Measurements from ENCODE around the gene TXNIP.
A peak's percentile ranks its signal among the peaks of the same experiment; 100 is the strongest.

Gene TXNIP

GRCh38 chr1:145983960-145984830, 12.2 kb downstream of the TXNIP start:
- DNase-seq: peak; percentile 43

GRCh38 chr1:145983206-145983675, 13.1 kb downstream of the TXNIP start:
- DNase-seq: no peak

GRCh38 chr1:145982010-145982723, 14.2 kb downstream of the TXNIP start:
- DNase-seq: no peak

- DNase-seq: no peak
These were observed 15.9 kb downstream of the TXNIP start for GRCh38 chr1:145980457-145980994.

GRCh38 chr1:145979746-145980456, 16.5 kb downstream of the TXNIP start:
- peak; percentile 63 for DNase-seq

- DNase-seq: peak; percentile 97
These were observed 17.3 kb downstream of the TXNIP start for GRCh38 chr1:145978854-145979745.

GRCh38 chr1:145978471-145978853, 17.9 kb downstream of the TXNIP start:
- DNase-seq: no peak

- peak; percentile 88 for DNase-seq
These were observed 18.6 kb downstream of the TXNIP start for GRCh38 chr1:145977486-145978470.

GRCh38 chr1:145977016-145977415, 19.4 kb downstream of the TXNIP start:
- DNase-seq: no peak

GRCh38 chr1:145975216-145975615, 21.2 kb downstream of the TXNIP start:
- no peak for DNase-seq

GRCh38 chr1:145974721-145975120, 21.7 kb downstream of the TXNIP start:
- no peak for DNase-seq

GRCh38 chr1:145972580-145972979, 23.8 kb downstream of the TXNIP start:
- DNase-seq: no peak

GRCh38 chr1:145967288-145967687, 29.1 kb downstream of the TXNIP start:
- no peak for DNase-seq

GRCh38 chr1:145965119-145965744, 31.1 kb downstream of the TXNIP start:
- DNase-seq: no peak

- peak; percentile 98 for DNase-seq
These were observed 31.9 kb downstream of the TXNIP start, which contains the start of the genes ANKRD34A and POLR3GL for GRCh38 chr1:145964328-145965118. TSS of gene ANKRD34A (minus strand) at chr1:145964575. CDS start at chr1:145961759, 2,816 bp downstream. TSS of gene POLR3GL (plus strand) at chr1:145964690. CDS start at chr1:145974866, 10,176 bp downstream.

GRCh38 chr1:145963265-145964019, 32.9 kb downstream of the TXNIP start:
- no peak for DNase-seq

GRCh38 chr1:145962157-145963102, 33.9 kb downstream of the TXNIP start:
- peak; percentile 36 for DNase-seq

All from activated CD4-positive, alpha-beta T cell treated with anti-CD3 and anti-CD28 coated beads, Interleukin-10, Interleukin-2, amounts not matched to agents 100 ng/mL and 50 ng/mL, durations not matched to agents 16 hours and 8 hours (primary cell).